NCI-H1417 (cell line): ENCODE results near the gene NUAK2.

Experiments used
- DNase-seq, 3 experiments: peaks; one replicate each; lab custom pipeline; 2025; lab: John Stamatoyannopoulos, UW

The NUAK2 gene

GRCh38 chr1:205346956-205347574 lies 25.5 kb upstream of the NUAK2 start:
- DNase-seq: peak; percentile 27 to 92 (median 64)

GRCh38 chr1:205345761-205346160 lies 24.2 kb upstream of the NUAK2 start:
- DNase-seq: no peak

- peak; percentile 71 to 85 (median 75) for DNase-seq
These were observed 22.8 kb upstream of the NUAK2 start for GRCh38 chr1:205344066-205344928.

- peak in 1 of 3 experiments; percentile 32 for DNase-seq
These were observed 22.0 kb upstream of the NUAK2 start for GRCh38 chr1:205343431-205344065.

GRCh38 chr1:205342986-205343385 lies 21.4 kb upstream of the NUAK2 start:
- no peak for DNase-seq

- no peak for DNase-seq
These were observed 19.1 kb upstream of the NUAK2 start for GRCh38 chr1:205340676-205341075.

GRCh38 chr1:205339717-205340116 lies 18.2 kb upstream of the NUAK2 start:
- no peak for DNase-seq

GRCh38 chr1:205339197-205339702 lies 17.7 kb upstream of the NUAK2 start:
- DNase-seq: no peak

- no peak for DNase-seq
These were observed 16.5 kb upstream of the NUAK2 start for GRCh38 chr1:205338011-205338410.

GRCh38 chr1:205337481-205337880 lies 15.9 kb upstream of the NUAK2 start:
- no peak for DNase-seq

GRCh38 chr1:205335692-205336091 lies 14.1 kb upstream of the NUAK2 start:
- peak; percentile 78 to 96 (median 92) for DNase-seq

- DNase-seq: no peak
These were observed 10.7 kb upstream of the NUAK2 start for GRCh38 chr1:205332015-205332791.

GRCh38 chr1:205330150-205330549 lies 8.6 kb upstream of the NUAK2 start:
- DNase-seq: no peak

GRCh38 chr1:205329719-205330118 lies 8.2 kb upstream of the NUAK2 start:
- DNase-seq: no peak

- no peak for DNase-seq
These were observed 6.9 kb upstream of the NUAK2 start for GRCh38 chr1:205328476-205328875.

- no peak for DNase-seq
These were observed 5.4 kb upstream of the NUAK2 start for GRCh38 chr1:205326812-205327466.

GRCh38 chr1:205325334-205325884 lies 3.9 kb upstream of the NUAK2 start:
- peak; percentile 58 to 90 (median 88) for DNase-seq

- DNase-seq: no peak
These were observed 3.2 kb upstream of the NUAK2 start for GRCh38 chr1:205324781-205325180.

GRCh38 chr1:205323794-205324193 lies 2.2 kb upstream of the NUAK2 start:
- no peak for DNase-seq

- no peak for DNase-seq
These were observed 376 bp upstream of the NUAK2 start for GRCh38 chr1:205321959-205322283.
